MM.1S (cell line): Measurements from ENCODE around the gene WDR31.

Experiments used
- CTCF ChIP-seq: fragments of 300-600 bp; sonication (generic); IDR thresholded peaks from 2 replicates; pipeline ENCODE4 v1.5.1; 2016; ENCODE audit warnings: antibody characterized with exemption, low read length, mixed read lengths
- EZH2phosphoT487 ChIP-seq: fragments of 300-600 bp; sonication (generic); IDR thresholded peaks from 2 replicates; pipeline ENCODE4 v1.6.1; 2018; ENCODE audit warnings: antibody characterized with exemption, low read length

DNA sequence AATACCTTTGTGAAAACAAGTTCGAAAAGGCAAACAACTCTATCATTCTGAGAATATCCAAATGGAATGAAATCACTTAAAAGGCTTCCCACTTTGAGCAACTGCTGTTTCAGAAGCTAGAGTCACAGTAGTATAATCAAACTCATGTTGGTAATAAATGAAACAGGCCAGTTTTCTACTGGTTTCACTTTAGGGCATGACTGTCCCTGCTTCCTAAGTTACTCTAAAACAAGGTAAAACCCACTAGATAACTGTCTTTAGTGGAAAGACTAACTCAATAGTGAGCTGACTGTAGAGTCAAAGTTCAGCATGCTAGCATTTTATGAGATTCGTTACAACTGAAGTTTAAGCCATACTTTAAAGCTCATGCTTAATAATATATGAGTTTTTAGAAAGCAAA, 70.7 kb downstream of the WDR31 start:
- TF ChIP-seq CTCF = no peak
- TF ChIP-seq EZH2phosphoT487 = no peak
